Chondrocyte (in vitro differentiated cells): Measurements from ENCODE around the gene PIP5K1B. TPM values are rescaled to one million over a fixed set of nuclear protein-coding genes. Genes with fewer than 3 reads are reported as not detected.

Experiments used
- DNase-seq: peaks from one replicate; pipeline ENCODE4 v3.0.0; 2021; ENCODE audit warnings: mixed read lengths, low spot score
- H3K27ac Mint-ChIP-seq: one replicate; pipeline ENCODE4 v1.8.0; 2021; ENCODE audit warnings: mild to moderate bottlenecking, moderate library complexity, mixed read lengths; ENCODE audit not compliant: unreplicated experiment
- H3K27me3 Mint-ChIP-seq: 2 replicates; pipeline ENCODE4 v1.8.0; 2021; ENCODE audit warnings: low read depth, mixed read lengths
- H3K36me3 Mint-ChIP-seq: 2 replicates; pipeline ENCODE4 v1.8.0; 2021; ENCODE audit warnings: low read depth, mixed read lengths
- H3K4me1 Mint-ChIP-seq: 2 replicates; pipeline ENCODE4 v1.8.0; 2021; ENCODE audit warnings: low read depth, mild to moderate bottlenecking, mixed read lengths
- H3K4me3 Mint-ChIP-seq: one replicate; pipeline ENCODE4 v1.8.0; 2021; ENCODE audit warnings: mild to moderate bottlenecking, moderate library complexity, mixed read lengths; ENCODE audit not compliant: unreplicated experiment
- H3K9me3 Mint-ChIP-seq: 2 replicates; pipeline ENCODE4 v1.8.0; 2021; ENCODE audit warnings: low read depth, mixed read lengths
- CTCF ChIP-seq: fragments of 200-600 bp; sonication (generic); IDR thresholded peaks from 2 replicates; pipeline ENCODE4 v1.5.0; 2021; ENCODE audit warnings: antibody characterized with exemption, mild to moderate bottlenecking, moderate library complexity
- total RNA-seq: library from RNA; stranded (reverse); gene quantifications from 3 replicates; pipeline ENCODE4 v1.2.1, GENCODE V29; 2021

PIP5K1B gene
- total RNA-seq, 1 donor from 2014 or later: not detected

DNA sequence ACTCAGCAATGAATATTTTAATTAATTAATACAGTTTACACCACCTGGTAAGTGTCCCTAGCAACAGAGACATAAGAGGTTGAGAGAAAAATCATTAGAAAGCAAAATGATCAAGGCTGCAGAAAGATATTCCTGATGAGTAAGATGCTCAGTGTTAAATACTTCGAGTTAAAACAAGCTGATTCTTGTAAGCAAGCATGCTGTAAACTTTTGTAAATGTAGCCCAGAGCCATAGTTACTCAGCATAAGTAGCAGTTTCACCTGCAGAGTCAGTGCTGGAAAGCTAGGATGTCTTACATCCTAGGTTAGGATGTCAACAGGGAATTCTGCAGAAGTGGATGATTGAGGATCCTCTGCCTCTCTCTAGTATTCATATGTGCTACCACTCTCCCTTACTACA, 304.7 kb downstream of the PIP5K1B start:
- no peak for DNase-seq
- TF ChIP-seq CTCF: no peak
- no peak overlapping the region for H3K4me3 Mint-ChIP-seq
- H3K9me3 Mint-ChIP-seq: no peaks in the 10 kb centered on the region
- H3K27ac Mint-ChIP-seq: no peak overlapping the region
- H3K27me3 Mint-ChIP-seq: peaks cover 12% of the 10 kb centered on the region
- H3K36me3 Mint-ChIP-seq: no peaks in the 10 kb centered on the region
- peaks cover 8% of the 10 kb centered on the region for H3K4me1 Mint-ChIP-seq

DNA sequence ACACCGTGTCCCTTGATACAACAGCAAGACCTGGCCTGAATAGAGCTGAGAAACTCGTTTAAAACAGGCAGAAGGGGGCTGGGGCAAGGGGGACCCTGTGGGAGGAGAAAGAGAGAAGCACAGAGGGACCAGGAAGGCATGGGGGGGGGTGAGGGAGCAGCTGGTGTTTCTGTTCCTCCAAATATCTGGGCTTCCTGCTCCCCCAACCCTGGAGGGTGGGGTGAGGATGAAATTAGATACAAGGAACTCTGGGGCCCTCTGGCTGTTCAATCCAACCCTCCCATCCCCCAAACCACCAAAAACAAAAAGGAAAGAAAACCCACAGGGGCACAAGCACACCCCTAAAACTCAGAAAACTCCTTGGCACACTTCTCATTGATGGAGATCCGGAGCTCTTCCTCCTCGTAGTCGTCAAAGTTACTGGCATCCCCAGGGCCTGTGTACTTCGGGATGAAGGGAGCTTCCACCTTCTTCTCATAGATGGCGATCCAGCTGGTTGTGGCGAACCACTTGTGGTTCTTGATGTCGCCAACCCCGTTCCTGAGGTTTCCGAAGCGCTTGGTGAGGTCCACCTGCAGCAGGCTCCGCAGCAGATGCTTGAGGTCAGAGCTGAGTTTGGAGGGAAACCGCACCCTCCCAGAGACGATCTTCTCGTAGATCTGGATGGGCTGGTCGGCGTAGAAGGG, 307.8 kb downstream of the PIP5K1B start:
- Mint-ChIP-seq H3K27ac (no peak overlapping the region), H3K4me1 (no peaks in the 10 kb centered on the region), H3K4me3 (no peak overlapping the region), H3K9me3 (no peaks in the 10 kb centered on the region), H3K27me3 (peaks cover 24% of the 10 kb centered on the region), H3K36me3 (no peaks in the 10 kb centered on the region)
- TF ChIP-seq CTCF: no peak
- DNase-seq: no peak

DNA sequence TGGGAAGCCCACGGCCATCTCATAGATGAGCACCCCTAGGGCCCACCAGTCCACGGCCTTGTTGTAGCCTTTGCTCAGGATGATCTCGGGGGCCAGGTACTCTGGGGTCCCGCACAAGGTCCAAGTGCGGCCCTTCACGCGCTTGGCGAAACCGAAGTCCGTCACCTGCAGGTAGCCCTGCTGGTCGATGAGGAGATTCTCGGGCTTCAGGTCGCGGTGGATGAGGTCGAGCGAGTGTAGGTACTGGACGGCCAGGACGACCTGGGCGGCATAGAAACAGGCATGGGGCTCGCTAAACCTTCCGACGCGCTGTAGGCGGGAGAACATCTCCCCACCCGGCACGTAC, 308.3 kb downstream of the PIP5K1B start:
- H3K4me3 Mint-ChIP-seq: no peak overlapping the region
- no peaks in the 10 kb centered on the region for H3K9me3 Mint-ChIP-seq
- H3K36me3 Mint-ChIP-seq: no peaks in the 10 kb centered on the region
- TF ChIP-seq CTCF: no peak
- no peaks in the 10 kb centered on the region for H3K4me1 Mint-ChIP-seq
- H3K27me3 Mint-ChIP-seq: peaks cover 25% of the 10 kb centered on the region
- no peak overlapping the region for H3K27ac Mint-ChIP-seq
- peak; percentile 90 for DNase-seq

DNA sequence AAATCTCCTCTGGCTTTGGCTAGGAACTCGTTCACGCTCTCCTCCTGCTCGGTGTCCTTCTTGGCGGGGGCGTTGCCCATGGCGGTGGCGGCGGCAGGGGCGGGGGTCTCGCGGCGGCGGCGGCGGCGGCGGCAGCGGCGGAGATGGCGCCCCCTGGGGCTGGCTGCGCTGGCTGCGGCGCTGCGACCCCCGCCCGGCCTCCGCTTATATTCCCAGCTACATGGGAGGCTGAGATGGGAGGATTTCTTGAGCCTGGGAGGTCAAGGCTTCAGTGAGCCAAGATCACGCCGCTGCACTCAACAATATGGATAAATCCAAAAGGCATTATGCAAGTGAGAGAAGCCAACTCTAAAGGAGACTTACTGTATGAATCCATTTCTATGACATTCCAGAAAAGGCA, 309.0 kb downstream of the PIP5K1B start, which contains the start of gene PRKACG:
TSS of gene PRKACG (minus strand) at position 101 of the 400 bp plus-strand sequence. CDS start at position 80, 21 bp downstream.
- Mint-ChIP-seq H3K4me1 (no peaks in the 10 kb centered on the region), H3K9me3 (no peaks in the 10 kb centered on the region), H3K36me3 (no peaks in the 10 kb centered on the region), H3K27ac (no peak within 1 kb of the TSS), H3K4me3 (no peak within 1 kb of the TSS), H3K27me3 (peaks cover 28% of the 10 kb centered on the region)
- no peak for DNase-seq
- TF ChIP-seq CTCF: no peak

DNA sequence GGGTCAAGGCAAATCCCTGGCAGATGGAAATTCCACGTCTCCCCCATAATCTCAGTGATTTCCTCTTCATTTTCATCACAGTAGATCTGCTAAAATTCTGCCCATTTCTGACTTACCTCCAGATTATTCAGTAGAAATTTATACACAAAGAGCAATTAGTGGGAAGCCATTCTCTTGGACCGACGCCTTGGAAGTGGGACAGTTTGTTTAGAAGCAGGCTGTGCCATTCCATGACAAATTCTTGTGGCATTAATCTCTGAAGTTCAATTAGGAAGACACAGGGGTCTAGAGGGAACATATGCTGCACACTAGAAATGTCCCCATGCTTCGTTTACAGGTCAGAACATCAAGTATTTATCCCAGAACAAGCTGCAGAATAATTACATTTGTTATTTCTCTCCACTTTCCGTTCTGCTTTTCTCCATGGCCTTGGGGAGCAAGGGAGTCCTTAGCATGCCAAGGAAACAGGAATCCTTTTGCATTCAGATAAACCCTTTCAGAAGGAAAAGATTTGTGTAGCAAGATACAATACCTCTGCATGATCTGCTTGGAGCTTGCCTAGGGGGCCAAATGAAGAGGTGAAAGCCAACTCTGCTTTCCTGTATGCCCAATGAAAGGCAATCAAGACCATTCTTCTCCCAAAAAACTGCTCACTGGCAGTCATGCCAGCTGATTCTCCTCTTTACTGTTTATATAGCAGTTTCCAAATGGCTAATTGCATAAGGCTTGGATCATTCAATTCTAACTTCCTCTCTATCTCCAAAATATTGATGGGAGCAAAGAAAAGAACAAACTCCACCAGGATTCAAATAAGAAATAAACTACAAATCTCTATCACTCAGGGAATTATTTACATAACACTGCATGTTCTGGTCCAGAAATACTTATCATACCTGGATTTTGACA, 311.4 kb downstream of the PIP5K1B start:
- no peak overlapping the region for H3K27ac Mint-ChIP-seq
- no peaks in the 10 kb centered on the region for H3K4me1 Mint-ChIP-seq
- H3K9me3 Mint-ChIP-seq: no peaks in the 10 kb centered on the region
- H3K27me3 Mint-ChIP-seq: peaks cover 31% of the 10 kb centered on the region
- TF ChIP-seq CTCF: no peak
- DNase-seq: no peak
- peaks cover 2% of the 10 kb centered on the region for H3K36me3 Mint-ChIP-seq
- H3K4me3 Mint-ChIP-seq: no peak overlapping the region
